ENCODE measurements around the gene PI4KB. TPM values are rescaled to one million over a fixed set of nuclear protein-coding genes. Genes with fewer than 3 reads are reported as not detected.

PI4KB gene
- total and polyA plus RNA-seq, 9 of the 15 experiments (the other 6 are each of a cell fraction or from before 2014, with no cell fraction given): 3.1 to 65.4 (median 45.1) TPM

DNA sequence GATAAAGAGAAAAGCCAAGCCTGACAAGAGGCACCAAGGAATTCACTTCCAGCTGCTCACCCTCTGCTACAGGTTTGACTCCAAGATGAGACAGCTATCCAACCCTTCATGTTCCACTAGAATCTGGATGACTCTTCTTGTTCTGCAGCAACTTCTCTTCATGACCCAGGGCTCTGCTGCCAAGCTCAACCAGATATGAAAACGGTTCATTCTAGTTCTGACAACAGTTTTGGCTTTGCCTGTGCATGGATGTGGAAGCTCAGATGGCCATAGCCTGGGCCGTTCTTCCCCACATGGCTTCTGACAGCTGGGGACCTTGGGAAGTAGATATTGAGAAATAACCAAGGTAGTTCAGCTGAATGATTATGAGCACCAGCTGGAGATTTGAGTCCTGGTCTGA lies 13.7 kb downstream of the PI4KB start:
- Histone ChIP-seq H3K36me3 (ENCODE audit: control insufficient read depth, insufficient read depth, low read length) (peaks cover 85% of the 10 kb centered on the region), H3K9ac (ENCODE audit: insufficient read depth in 1 of 2, low read depth in 2 of 2, low read length in 2 of 2) (peak overlapping the region; percentile 8 to 23; a peak in 1 of 4 replicates), H4K20me1 (replicated peaks; ENCODE audit: control insufficient read depth, insufficient read depth, low read length) (peaks cover 7% of the 10 kb centered on the region; the same call in 1 of the 2 replicates), H3K4me2 (ENCODE audit: insufficient read depth, low read length) (no peak overlapping the region; the same call in 1 of the 2 replicates), H3K79me2 (ENCODE audit: control insufficient read depth, insufficient read depth, low read length) (peaks cover 25% of the 10 kb centered on the region), H3K27me3 (ENCODE audit: control insufficient read depth in 2 of 2, insufficient read depth in 2 of 2, low read length in 2 of 2) (no peaks in the 10 kb centered on the region), H3K4me3 (no peak overlapping the region), H2AFZ (ENCODE audit: low read depth, low read length) (no peak overlapping the region), H3K27ac (ENCODE audit: extremely low read depth, low read depth, low read length) (peak overlapping the region; percentile 97; the same call in 2 of the 3 replicates), H3K9me1 (ENCODE audit: control insufficient read depth, insufficient read depth, low read length) (peaks cover 3% of the 10 kb centered on the region), H3K4me1 (replicated peaks in 1 of 2; ENCODE audit: control insufficient read depth in 2 of 2, insufficient read depth in 2 of 2, low read length in 2 of 2) (peaks cover 12 to 45% of the 10 kb centered on the region in 2 experiments; a peak in 4 of 5 replicates), H3K9me3 (replicated peaks; ENCODE audit: control insufficient read depth, insufficient read depth, low read depth, low read length) (no peaks in the 10 kb centered on the region)
- in situ Hi-C loops (cut with MboI) (no loop called here), intact Hi-C loops (cut with micrococcal nuclease) (no loop called here)
- FAIRE-seq (peak; percentile 68), DNase-seq (ENCODE audit: extremely low read depth in 1 of 4, low spot score in 3 of 4) (no peak), ATAC-seq (no peak)
- POLR2A ChIA-PET: interaction anchor here (0.7 to 13.7 kb wide), 7 partner anchors 9 to 111 kb away, joined by 3 to 156 read pairs (median 5); partner anchors contain the start of genes PI4KB and ZNF687
- WGBS (ENCODE audit: insufficient coverage, low coverage, missing lambda C conversion rate): 40% methylated on average over 2 of the region's 2 CpGs
- CTCF ChIA-PET (ENCODE audit: low intra/inter-chr PET ratio): no interaction called here
- BruUV-seq (replicated peaks): no TSS peak
- TF ChIP-seq ZBTB33 (CRISPR knock-in tag; IDR thresholded peaks at IDR 0.05): no peak
- TF ChIP-seq ARID3B (CRISPR knock-in tag; IDR thresholded peaks at IDR 0.05; ENCODE audit: borderline replicate concordance): no peak
- TF ChIP-seq, protein P1, sequence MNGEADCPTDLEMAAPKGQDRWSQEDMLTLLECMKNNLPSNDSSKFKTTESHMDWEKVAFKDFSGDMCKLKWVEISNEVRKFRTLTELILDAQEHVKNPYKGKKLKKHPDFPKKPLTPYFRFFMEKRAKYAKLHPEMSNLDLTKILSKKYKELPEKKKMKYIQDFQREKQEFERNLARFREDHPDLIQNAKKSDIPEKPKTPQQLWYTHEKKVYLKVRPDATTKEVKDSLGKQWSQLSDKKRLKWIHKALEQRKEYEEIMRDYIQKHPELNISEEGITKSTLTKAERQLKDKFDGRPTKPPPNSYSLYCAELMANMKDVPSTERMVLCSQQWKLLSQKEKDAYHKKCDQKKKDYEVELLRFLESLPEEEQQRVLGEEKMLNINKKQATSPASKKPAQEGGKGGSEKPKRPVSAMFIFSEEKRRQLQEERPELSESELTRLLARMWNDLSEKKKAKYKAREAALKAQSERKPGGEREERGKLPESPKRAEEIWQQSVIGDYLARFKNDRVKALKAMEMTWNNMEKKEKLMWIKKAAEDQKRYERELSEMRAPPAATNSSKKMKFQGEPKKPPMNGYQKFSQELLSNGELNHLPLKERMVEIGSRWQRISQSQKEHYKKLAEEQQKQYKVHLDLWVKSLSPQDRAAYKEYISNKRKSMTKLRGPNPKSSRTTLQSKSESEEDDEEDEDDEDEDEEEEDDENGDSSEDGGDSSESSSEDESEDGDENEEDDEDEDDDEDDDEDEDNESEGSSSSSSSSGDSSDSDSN (IDR thresholded peaks at IDR 0.05; ENCODE audit: borderline replicate concordance in 1 of 2, low read depth in 2 of 2, low read length in 2 of 2): no peak
- TF ChIP-seq, protein P2, sequence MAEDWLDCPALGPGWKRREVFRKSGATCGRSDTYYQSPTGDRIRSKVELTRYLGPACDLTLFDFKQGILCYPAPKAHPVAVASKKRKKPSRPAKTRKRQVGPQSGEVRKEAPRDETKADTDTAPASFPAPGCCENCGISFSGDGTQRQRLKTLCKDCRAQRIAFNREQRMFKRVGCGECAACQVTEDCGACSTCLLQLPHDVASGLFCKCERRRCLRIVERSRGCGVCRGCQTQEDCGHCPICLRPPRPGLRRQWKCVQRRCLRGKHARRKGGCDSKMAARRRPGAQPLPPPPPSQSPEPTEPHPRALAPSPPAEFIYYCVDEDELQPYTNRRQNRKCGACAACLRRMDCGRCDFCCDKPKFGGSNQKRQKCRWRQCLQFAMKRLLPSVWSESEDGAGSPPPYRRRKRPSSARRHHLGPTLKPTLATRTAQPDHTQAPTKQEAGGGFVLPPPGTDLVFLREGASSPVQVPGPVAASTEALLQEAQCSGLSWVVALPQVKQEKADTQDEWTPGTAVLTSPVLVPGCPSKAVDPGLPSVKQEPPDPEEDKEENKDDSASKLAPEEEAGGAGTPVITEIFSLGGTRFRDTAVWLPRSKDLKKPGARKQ (CRISPR knock-in tag; IDR thresholded peaks at IDR 0.05): no peak
- TF ChIP-seq ZFP36 (IDR thresholded peaks at IDR 0.05; ENCODE audit: low read depth, low read length, partially characterized antibody): no peak
- TF ChIP-seq DPF2 (IDR thresholded peaks at IDR 0.05): no peak
- no peak for TF ChIP-seq ZNF445 (CRISPR knock-in tag; IDR thresholded peaks at IDR 0.05; ENCODE audit: low read depth)
- TF ChIP-seq NFIC (IDR thresholded peaks at IDR 0.05): no peak
- TF ChIP-seq, protein P3, sequence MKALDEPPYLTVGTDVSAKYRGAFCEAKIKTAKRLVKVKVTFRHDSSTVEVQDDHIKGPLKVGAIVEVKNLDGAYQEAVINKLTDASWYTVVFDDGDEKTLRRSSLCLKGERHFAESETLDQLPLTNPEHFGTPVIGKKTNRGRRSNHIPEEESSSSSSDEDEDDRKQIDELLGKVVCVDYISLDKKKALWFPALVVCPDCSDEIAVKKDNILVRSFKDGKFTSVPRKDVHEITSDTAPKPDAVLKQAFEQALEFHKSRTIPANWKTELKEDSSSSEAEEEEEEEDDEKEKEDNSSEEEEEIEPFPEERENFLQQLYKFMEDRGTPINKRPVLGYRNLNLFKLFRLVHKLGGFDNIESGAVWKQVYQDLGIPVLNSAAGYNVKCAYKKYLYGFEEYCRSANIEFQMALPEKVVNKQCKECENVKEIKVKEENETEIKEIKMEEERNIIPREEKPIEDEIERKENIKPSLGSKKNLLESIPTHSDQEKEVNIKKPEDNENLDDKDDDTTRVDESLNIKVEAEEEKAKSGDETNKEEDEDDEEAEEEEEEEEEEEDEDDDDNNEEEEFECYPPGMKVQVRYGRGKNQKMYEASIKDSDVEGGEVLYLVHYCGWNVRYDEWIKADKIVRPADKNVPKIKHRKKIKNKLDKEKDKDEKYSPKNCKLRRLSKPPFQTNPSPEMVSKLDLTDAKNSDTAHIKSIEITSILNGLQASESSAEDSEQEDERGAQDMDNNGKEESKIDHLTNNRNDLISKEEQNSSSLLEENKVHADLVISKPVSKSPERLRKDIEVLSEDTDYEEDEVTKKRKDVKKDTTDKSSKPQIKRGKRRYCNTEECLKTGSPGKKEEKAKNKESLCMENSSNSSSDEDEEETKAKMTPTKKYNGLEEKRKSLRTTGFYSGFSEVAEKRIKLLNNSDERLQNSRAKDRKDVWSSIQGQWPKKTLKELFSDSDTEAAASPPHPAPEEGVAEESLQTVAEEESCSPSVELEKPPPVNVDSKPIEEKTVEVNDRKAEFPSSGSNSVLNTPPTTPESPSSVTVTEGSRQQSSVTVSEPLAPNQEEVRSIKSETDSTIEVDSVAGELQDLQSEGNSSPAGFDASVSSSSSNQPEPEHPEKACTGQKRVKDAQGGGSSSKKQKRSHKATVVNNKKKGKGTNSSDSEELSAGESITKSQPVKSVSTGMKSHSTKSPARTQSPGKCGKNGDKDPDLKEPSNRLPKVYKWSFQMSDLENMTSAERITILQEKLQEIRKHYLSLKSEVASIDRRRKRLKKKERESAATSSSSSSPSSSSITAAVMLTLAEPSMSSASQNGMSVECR (CRISPR knock-in tag; IDR thresholded peaks at IDR 0.05): no peak
